Aorta (tissue), 5 donors: ENCODE measurements around the gene NSL1. TPM values are rescaled to one million over a fixed set of nuclear protein-coding genes. Genes with fewer than 3 reads are reported as not detected.

Experiments
- ATAC-seq: fragments of 200-7000 bp; cut with Tn5 transposase; one replicate; pipeline ENCODE4 v1.9.1; 2022; ENCODE audit warnings: moderate library complexity; ENCODE audit not compliant: low FRiP score
- DNase-seq, 2 donors: peaks; one replicate each; pipeline ENCODE4 v3.0.0-alpha.2; 2020
- H3K27ac ChIP-seq, 2 donors: one replicate each; pipeline ENCODE4 v1.5.1; 2013; ENCODE audit warnings: low read length in 2 of 2, mild to moderate bottlenecking in 2 of 2, moderate library complexity in 2 of 2, control low read depth in 1 of 2, inconsistent platforms in 1 of 2, low read depth in 1 of 2
- H3K27me3 ChIP-seq, 2 donors: one replicate each; pipeline ENCODE4 v1.6.1; 2013; ENCODE audit warnings: control low read depth in 1 of 2, low read length in 1 of 2, mild to moderate bottlenecking in 1 of 2, moderate library complexity in 1 of 2; ENCODE audit not compliant: insufficient read depth in 2 of 2, control insufficient read depth in 1 of 2
- H3K36me3 ChIP-seq, 2 donors: one replicate each; pipeline ENCODE4 v1.6.1; 2013; ENCODE audit warnings: control low read depth in 1 of 2, low read length in 1 of 2, mild to moderate bottlenecking in 1 of 2; ENCODE audit not compliant: insufficient read depth in 2 of 2, control insufficient read depth in 1 of 2
- H3K4me1 ChIP-seq, 2 donors: one replicate each; pipeline ENCODE4 v1.6.1; 2013; ENCODE audit warnings: low read length in 2 of 2, control low read depth in 1 of 2, mild to moderate bottlenecking in 1 of 2, moderate library complexity in 1 of 2; ENCODE audit not compliant: insufficient read depth in 2 of 2, control insufficient read depth in 1 of 2
- H3K4me3 ChIP-seq, 2 donors: one replicate each; pipeline ENCODE4 v1.5.1; 2013; ENCODE audit warnings: low read length in 2 of 2, control low read depth in 1 of 2, mild to moderate bottlenecking in 1 of 2
- H3K9me3 ChIP-seq: one replicate; pipeline ENCODE4 v1.6.1; 2013; ENCODE audit warnings: mild to moderate bottlenecking, low read length; ENCODE audit not compliant: control insufficient read depth
- WGBS, 2 donors: extraction: QIAGEN DNeasy Blood & Tissue Kit; methylation state at CpG; one replicate each; pipeline ENCODE4 v1.1.7; 2013; 5-methylcytosine and 5-hydroxymethylcytosine counted together
- intact Hi-C, 2 donors: fragments of 100-400 bp; cut with DNase I; formaldehyde crosslinking; loops; one replicate each; pipeline versions ENCODE4 v1.14.2 to v1.15.0; 2022
- polyA plus RNA-seq, 2 donors: library from polyadenylated mRNA; stranded (reverse); fragments of 200-250 nt; gene quantifications; one replicate each; pipeline ENCODE4 v1.2.3, GENCODE V29; 2013
- total RNA-seq, 2 donors: library from RNA; stranded (reverse); fragmentation: NEBNext Ultra II Directional; extraction: Animal tissue kit (Norgen Biotek cat#: 25700); gene quantifications; one replicate each; pipeline ENCODE4 v1.2.1, GENCODE V29; 2021
- donor health status: healthy with polysubstance abuse.
- donor health status: Bipolar disorder and iron deficiency.
- donor health status: DM: no; HTN: no; CAD: no.
- donor health status: DM: no; HTN: no; CAD: no.
- donor health status: DM: yes; HTN: yes; CAD: no.

NSL1 gene
- total and polyA plus RNA-seq, 4 donors, result 17.7 to 30.5 (median 27.7) TPM

- DNase-seq (no peak), ATAC-seq (no peak)
- Histone ChIP-seq H3K27me3 (no peaks in the 10 kb centered on the region), H3K4me3 (no peak overlapping the region), H3K9me3 (no peaks in the 10 kb centered on the region), H3K4me1 (no peaks in the 10 kb centered on the region), H3K36me3 (no peaks in the 10 kb centered on the region), H3K27ac (no peak overlapping the region)
- 80 to 81% methylated on average over 12 of the region's 12 CpGs for WGBS, 2 donors
- intact Hi-C loops, result no loop called here
Observed at GRCh38 chr1:212689758-212690529, 101.6 kb downstream of the NSL1 start.

- no peak for ATAC-seq
- Histone ChIP-seq H3K27ac (no peak overlapping the region), H3K4me3 (no peak overlapping the region), H3K9me3 (no peaks in the 10 kb centered on the region), H3K27me3 (no peaks in the 10 kb centered on the region), H3K4me1 (no peaks in the 10 kb centered on the region), H3K36me3 (no peaks in the 10 kb centered on the region)
- WGBS, 2 donors, result 70 to 80% methylated on average over 5 of the region's 5 CpGs
- intact Hi-C loops, result no loop called here
- DNase-seq, result no peak
Observed at GRCh38 chr1:212689196-212689725, 102.3 kb downstream of the NSL1 start.

GRCh38 chr1:212688341-212689047, 103.1 kb downstream of the NSL1 start:
- no peaks in the 10 kb centered on the region for H3K4me1 ChIP-seq
- intact Hi-C loops, result no loop called here
- H3K9me3 ChIP-seq, result no peaks in the 10 kb centered on the region
- no peak overlapping the region for H3K27ac ChIP-seq
- WGBS, 2 donors, result 76 to 84% methylated on average over 7 of the region's 7 CpGs
- H3K27me3 ChIP-seq, result no peaks in the 10 kb centered on the region
- H3K4me3 ChIP-seq, result no peak overlapping the region
- ATAC-seq (no peak), DNase-seq (no peak)
- H3K36me3 ChIP-seq, result no peaks in the 10 kb centered on the region

- no peak overlapping the region for H3K4me3 ChIP-seq
- no peaks in the 10 kb centered on the region for H3K4me1 ChIP-seq
- DNase-seq (no peak), ATAC-seq (no peak)
- no peaks in the 10 kb centered on the region for H3K27me3 ChIP-seq
- H3K9me3 ChIP-seq, result no peaks in the 10 kb centered on the region
- H3K27ac ChIP-seq, result no peak overlapping the region
- H3K36me3 ChIP-seq, result no peaks in the 10 kb centered on the region
- intact Hi-C loops, result no loop called here
- WGBS, 2 donors, result 87 to 95% methylated on average over 2 of the region's 2 CpGs
Observed at GRCh38 chr1:212687811-212688210, 103.8 kb downstream of the NSL1 start.

- peak; percentile 33 for ATAC-seq
- WGBS, 2 donors, result 90 to 94% methylated on average over 11 of the region's 11 CpGs
- no peak overlapping the region for H3K4me3 ChIP-seq
- intact Hi-C loops, result no loop called here
- no peak for DNase-seq
- H3K27ac ChIP-seq, result no peak overlapping the region
- no peaks in the 10 kb centered on the region for H3K36me3 ChIP-seq
- no peaks in the 10 kb centered on the region for H3K27me3 ChIP-seq
- no peaks in the 10 kb centered on the region for H3K4me1 ChIP-seq
- H3K9me3 ChIP-seq, result no peaks in the 10 kb centered on the region
Observed at GRCh38 chr1:212686591-212686990, 105.0 kb downstream of the NSL1 start.

GRCh38 chr1:212686069-212686468, 105.5 kb downstream of the NSL1 start:
- no peak overlapping the region for H3K4me3 ChIP-seq

GRCh38 chr1:212685429-212685828, 106.1 kb downstream of the NSL1 start:
- 60 to 62% methylated on average over 2 of the region's 2 CpGs for WGBS, 2 donors
- no peaks in the 10 kb centered on the region for H3K4me1 ChIP-seq
- H3K9me3 ChIP-seq, result no peaks in the 10 kb centered on the region
- no peak overlapping the region for H3K4me3 ChIP-seq
- DNase-seq, result no peak
- H3K27me3 ChIP-seq, result no peaks in the 10 kb centered on the region
- intact Hi-C loops, result no loop called here
- no peak overlapping the region for H3K27ac ChIP-seq
- H3K36me3 ChIP-seq, result no peaks in the 10 kb centered on the region
- no peak for ATAC-seq

More at GRCh38 chr1:212686069-212686468, 105.5 kb downstream of the NSL1 start:
- DNase-seq (no peak), ATAC-seq (no peak)
- no peaks in the 10 kb centered on the region for H3K27me3 ChIP-seq
- intact Hi-C loops, result no loop called here
- WGBS, 2 donors, result 84 to 91% methylated on average over 3 of the region's 3 CpGs
- no peaks in the 10 kb centered on the region for H3K9me3 ChIP-seq
- H3K4me1 ChIP-seq, result no peaks in the 10 kb centered on the region
- no peaks in the 10 kb centered on the region for H3K36me3 ChIP-seq
- no peak overlapping the region for H3K27ac ChIP-seq

GRCh38 chr1:212684521-212685090, 107.0 kb downstream of the NSL1 start:
- Histone ChIP-seq H3K27ac (no peak overlapping the region), H3K9me3 (no peaks in the 10 kb centered on the region), H3K4me3 (no peak overlapping the region), H3K4me1 (no peaks in the 10 kb centered on the region), H3K36me3 (no peaks in the 10 kb centered on the region), H3K27me3 (no peaks in the 10 kb centered on the region)
- ATAC-seq, result no peak
- 94 to 99% methylated on average over 11 of the region's 11 CpGs for WGBS, 2 donors
- DNase-seq, result no peak
- intact Hi-C loops, result no loop called here
